ENCODE data around the gene ZNF804B.

GRCh38 chr7:89023206-89023605 is 263.7 kb downstream of the ZNF804B start:
- TF ChIP-seq POLR2A (IDR thresholded peaks at IDR 0.05) (no peak), CTCF (IDR thresholded peaks at IDR 0.05) (no peak), EP300 (IDR thresholded peaks at IDR 0.05) (no peak), POLR2AphosphoS5 (IDR thresholded peaks at IDR 0.05) (no peak)
